Measurements from ENCODE around the gene AGFG1.

DNA sequence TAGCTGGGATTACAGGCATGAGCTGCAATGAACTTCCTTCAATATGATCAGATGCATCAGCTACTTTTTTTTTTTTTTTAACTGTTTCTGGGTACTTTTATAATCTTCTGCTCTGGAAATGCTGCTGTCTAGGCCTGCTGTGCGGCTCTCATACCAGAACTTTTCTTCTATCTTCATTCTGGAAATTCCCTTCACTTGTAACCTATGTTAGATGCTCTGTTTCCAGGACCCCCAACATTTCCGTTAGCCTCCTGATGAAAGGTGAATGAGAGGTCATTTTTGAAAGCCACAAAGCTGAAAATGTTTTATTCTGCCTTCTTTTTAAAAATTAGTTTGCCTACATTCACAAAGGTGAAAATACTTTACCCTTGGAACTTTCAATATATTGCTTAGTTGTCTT is 8.6 kb downstream of the AGFG1 start:
- TF ChIP-seq, protein P1, sequence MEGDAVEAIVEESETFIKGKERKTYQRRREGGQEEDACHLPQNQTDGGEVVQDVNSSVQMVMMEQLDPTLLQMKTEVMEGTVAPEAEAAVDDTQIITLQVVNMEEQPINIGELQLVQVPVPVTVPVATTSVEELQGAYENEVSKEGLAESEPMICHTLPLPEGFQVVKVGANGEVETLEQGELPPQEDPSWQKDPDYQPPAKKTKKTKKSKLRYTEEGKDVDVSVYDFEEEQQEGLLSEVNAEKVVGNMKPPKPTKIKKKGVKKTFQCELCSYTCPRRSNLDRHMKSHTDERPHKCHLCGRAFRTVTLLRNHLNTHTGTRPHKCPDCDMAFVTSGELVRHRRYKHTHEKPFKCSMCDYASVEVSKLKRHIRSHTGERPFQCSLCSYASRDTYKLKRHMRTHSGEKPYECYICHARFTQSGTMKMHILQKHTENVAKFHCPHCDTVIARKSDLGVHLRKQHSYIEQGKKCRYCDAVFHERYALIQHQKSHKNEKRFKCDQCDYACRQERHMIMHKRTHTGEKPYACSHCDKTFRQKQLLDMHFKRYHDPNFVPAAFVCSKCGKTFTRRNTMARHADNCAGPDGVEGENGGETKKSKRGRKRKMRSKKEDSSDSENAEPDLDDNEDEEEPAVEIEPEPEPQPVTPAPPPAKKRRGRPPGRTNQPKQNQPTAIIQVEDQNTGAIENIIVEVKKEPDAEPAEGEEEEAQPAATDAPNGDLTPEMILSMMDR (IDR thresholded peaks at IDR 0.05 in 4 of 5, conservative IDR thresholded peaks at IDR 0.05 in 1 of 5), result no peak
- no peak for TF ChIP-seq POLR2A (IDR thresholded peaks at IDR 0.05)

Data from gastrocnemius medialis (tissue), 4 donors.